MM.1S (cell line): ENCODE results near the gene BCAS4.

Experiments used
- DNase-seq: peaks from one replicate; pipeline ENCODE4 v3.0.0-alpha.2; 2015
- H2AFZ ChIP-seq: fragments of 300-600 bp; sonication (generic); 2 replicates; pipeline ENCODE4 v1.6.0; 2016; ENCODE audit warnings: antibody characterized with exemption, low read length
- H3F3A ChIP-seq: fragments of 300-600 bp; sonication (generic); 2 replicates; pipeline ENCODE4 v1.6.1; 2016; ENCODE audit warnings: mild to moderate bottlenecking, antibody characterized with exemption, low read length, moderate library complexity, mixed read lengths; ENCODE audit not compliant: insufficient read depth
- H3K27ac ChIP-seq: fragments of 300-600 bp; sonication (generic); 2 replicates; pipeline ENCODE4 v1.5.1; 2016; ENCODE audit warnings: mild to moderate bottlenecking, low read length
- H3K27me3 ChIP-seq: fragments of 300-600 bp; sonication (generic); replicated peaks from 2 replicates; pipeline ENCODE4 v1.6.0; 2016; ENCODE audit warnings: low read length; ENCODE audit not compliant: insufficient read depth
- H3K36me3 ChIP-seq: fragments of 300-600 bp; sonication (generic); replicated peaks from 2 replicates; pipeline ENCODE4 v1.6.1; 2016; ENCODE audit warnings: mild to moderate bottlenecking, low read length, mixed read lengths; ENCODE audit not compliant: insufficient read depth
- H3K4me1 ChIP-seq: fragments of 300-600 bp; sonication (generic); 2 replicates; pipeline ENCODE4 v1.6.1; 2016; ENCODE audit warnings: low read length, mixed read lengths
- H3K4me2 ChIP-seq: fragments of 300-600 bp; sonication (generic); 2 replicates; pipeline ENCODE4 v1.6.0; 2016; ENCODE audit warnings: low read depth, low read length
- H3K4me3 ChIP-seq: fragments of 300-600 bp; sonication (generic); 2 replicates; pipeline ENCODE4 v1.5.1; 2016; ENCODE audit warnings: low read length, mixed read lengths
- H3K79me2 ChIP-seq: fragments of 300-600 bp; sonication (generic); 2 replicates; pipeline ENCODE4 v1.6.1; 2016; ENCODE audit warnings: mixed run types, low read length, mixed read lengths
- H3K9ac ChIP-seq: fragments of 300-600 bp; sonication (generic); 2 replicates; pipeline ENCODE4 v1.6.1; 2016; ENCODE audit warnings: low read length, mixed read lengths
- H3K9me2 ChIP-seq: fragments of 300-600 bp; sonication (generic); replicated peaks from 2 replicates; pipeline ENCODE4 v1.6.1; 2016; ENCODE audit warnings: mild to moderate bottlenecking, low read length, mixed read lengths; ENCODE audit not compliant: insufficient read depth
- H3K9me3 ChIP-seq: fragments of 300-600 bp; sonication (generic); replicated peaks from 2 replicates; pipeline ENCODE4 v1.6.1; 2016; ENCODE audit warnings: mild to moderate bottlenecking, low read length, mixed read lengths; ENCODE audit not compliant: insufficient read depth
- H4K20me1 ChIP-seq: fragments of 300-600 bp; sonication (generic); 2 replicates; pipeline ENCODE4 v1.6.1; 2016; ENCODE audit warnings: mild to moderate bottlenecking, low read length, moderate library complexity, mixed read lengths; ENCODE audit not compliant: insufficient read depth
- CTCF ChIP-seq: fragments of 300-600 bp; sonication (generic); IDR thresholded peaks from 2 replicates; pipeline ENCODE4 v1.5.1; 2016; ENCODE audit warnings: antibody characterized with exemption, low read length, mixed read lengths
- EZH2 ChIP-seq: fragments of 300-600 bp; sonication (generic); optimal IDR thresholded peaks from 2 replicates; pipeline ENCODE3; 2017; ENCODE audit warnings: low read depth, mild to moderate bottlenecking, antibody characterized with exemption, low read length, mixed read lengths
- EZH2phosphoT487 ChIP-seq: fragments of 300-600 bp; sonication (generic); IDR thresholded peaks from 2 replicates; pipeline ENCODE4 v1.6.1; 2018; ENCODE audit warnings: antibody characterized with exemption, low read length

The BCAS4 gene

GRCh38 chr20:50855498-50856474, 60.9 kb downstream of the BCAS4 start:
- no peaks in the 10 kb centered on the region for H3K4me1 ChIP-seq
- H3F3A ChIP-seq, result no peaks in the 10 kb centered on the region
- no peaks in the 10 kb centered on the region for H3K9me2 ChIP-seq
- H3K27me3 ChIP-seq, result no peaks in the 10 kb centered on the region
- no peaks in the 10 kb centered on the region for H3K9me3 ChIP-seq
- no peak for DNase-seq
- H3K4me2 ChIP-seq, result no peak overlapping the region
- TF ChIP-seq EZH2phosphoT487 (no peak), CTCF (no peak), EZH2 (no peak)
- H3K9ac ChIP-seq, result no peak overlapping the region
- no peaks in the 10 kb centered on the region for H4K20me1 ChIP-seq
- H3K27ac ChIP-seq, result no peak overlapping the region
- no peaks in the 10 kb centered on the region for H3K36me3 ChIP-seq
- H3K79me2 ChIP-seq, result no peaks in the 10 kb centered on the region
- H2AFZ ChIP-seq, result no peak overlapping the region
- H3K4me3 ChIP-seq, result no peak overlapping the region

GRCh38 chr20:50856475-50857041, 61.7 kb downstream of the BCAS4 start:
- Histone ChIP-seq H3K27me3 (no peaks in the 10 kb centered on the region), H3K9me2 (no peaks in the 10 kb centered on the region), H3F3A (no peaks in the 10 kb centered on the region), H3K9me3 (no peaks in the 10 kb centered on the region), H3K4me3 (no peak overlapping the region), H3K79me2 (no peaks in the 10 kb centered on the region), H3K36me3 (no peaks in the 10 kb centered on the region), H3K4me2 (no peak overlapping the region), H3K27ac (no peak overlapping the region), H3K9ac (no peak overlapping the region), H3K4me1 (no peaks in the 10 kb centered on the region), H2AFZ (no peak overlapping the region), H4K20me1 (no peaks in the 10 kb centered on the region)
- TF ChIP-seq EZH2phosphoT487 (no peak), EZH2 (no peak), CTCF (no peak)
- no peak for DNase-seq

- Histone ChIP-seq H3K9me3 (no peaks in the 10 kb centered on the region), H2AFZ (no peak overlapping the region), H3K4me2 (no peak overlapping the region), H3K4me3 (no peak overlapping the region), H4K20me1 (no peaks in the 10 kb centered on the region), H3K9me2 (no peaks in the 10 kb centered on the region), H3K79me2 (no peaks in the 10 kb centered on the region), H3K9ac (no peak overlapping the region), H3K36me3 (no peaks in the 10 kb centered on the region), H3F3A (no peaks in the 10 kb centered on the region), H3K4me1 (no peaks in the 10 kb centered on the region), H3K27me3 (no peaks in the 10 kb centered on the region), H3K27ac (no peak overlapping the region)
- TF ChIP-seq EZH2 (no peak), CTCF (no peak), EZH2phosphoT487 (no peak)
- no peak for DNase-seq
Measured at GRCh38 chr20:50857348-50857747, 62.5 kb downstream of the BCAS4 start.
